Epithelial cell of esophagus (primary cell): ENCODE results near the gene NETO2.

Experiments used
- DNase-seq: peaks from one replicate; pipeline ENCODE4 v3.0.0; 2010; ENCODE audit warnings: low read depth
- H3K4me3 ChIP-seq: 2 replicates; pipeline ENCODE4 v1.5.1; 2011; ENCODE audit warnings: mild to moderate bottlenecking, low read length, control low read depth
- CTCF ChIP-seq: IDR thresholded peaks from 2 replicates; pipeline ENCODE4 v1.5.1; 2011; ENCODE audit warnings: low read depth, mild to moderate bottlenecking, low read length, control low read depth, inconsistent platforms; ENCODE audit not compliant: insufficient read depth; ENCODE audit errors: missing control alignments

NETO2 gene

GRCh38 chr16:47055136-47055885, 88.4 kb downstream of the NETO2 start:
- no peak overlapping the region for H3K4me3 ChIP-seq
- no peak for DNase-seq
- no peak for TF ChIP-seq CTCF

- no peak for TF ChIP-seq CTCF
- no peak for DNase-seq
- no peak overlapping the region for H3K4me3 ChIP-seq
Measured at GRCh38 chr16:47054306-47054705, 89.4 kb downstream of the NETO2 start.

- TF ChIP-seq CTCF: no peak
- no peak overlapping the region for H3K4me3 ChIP-seq
- no peak for DNase-seq
Measured at GRCh38 chr16:47053895-47054294, 89.8 kb downstream of the NETO2 start.

GRCh38 chr16:47052666-47053640, 90.8 kb downstream of the NETO2 start:
- no peak for TF ChIP-seq CTCF
- H3K4me3 ChIP-seq: no peak overlapping the region
- no peak for DNase-seq

GRCh38 chr16:47051031-47051430, 92.7 kb downstream of the NETO2 start:
- DNase-seq: no peak
- TF ChIP-seq CTCF: no peak
- no peak overlapping the region for H3K4me3 ChIP-seq

- TF ChIP-seq CTCF: no peak
- H3K4me3 ChIP-seq: no peak overlapping the region
- no peak for DNase-seq
Measured at GRCh38 chr16:47049901-47050583, 93.7 kb downstream of the NETO2 start.
